HG03097 (cell line): Measurements from ENCODE around the gene TMEM37.
"Not testable (repeated sequence)": the region's sequence is repeated elsewhere in the genome, so short reads cannot be mapped to it uniquely, and the experiment has no call there.

Experiments
- ATAC-seq: cut with Tn5 transposase; IDR thresholded peaks from one replicate; pipeline ENCODE4 v1.9.1; 2021; ENCODE audit not compliant: unreplicated experiment, low FRiP score

The TMEM37 gene

GRCh38 chr2:119431155-119431975, at the start of gene TMEM37:
Gene TMEM37 (plus strand): TSS chr2:119431854. CDS start chr2:119431904, 50 bp downstream.
- ATAC-seq, result peak; percentile 64

GRCh38 chr2:119383410-119384140, 48.1 kb upstream of the TMEM37 start:
- ATAC-seq, result no peak

- ATAC-seq, result no peak
These were observed 46.7 kb upstream of the TMEM37 start for GRCh38 chr2:119384971-119385370.

GRCh38 chr2:119385466-119385865, 46.2 kb upstream of the TMEM37 start:
- ATAC-seq, result no peak

GRCh38 chr2:119387381-119388129, 44.1 kb upstream of the TMEM37 start:
- ATAC-seq, result peak; percentile 78

GRCh38 chr2:119389615-119390306, 41.9 kb upstream of the TMEM37 start:
- no peak for ATAC-seq

- no peak for ATAC-seq
These were observed 37.5 kb upstream of the TMEM37 start for GRCh38 chr2:119393971-119394748.

GRCh38 chr2:119397196-119397595, 34.5 kb upstream of the TMEM37 start:
- ATAC-seq, result no peak

GRCh38 chr2:119402106-119402505, 29.5 kb upstream of the TMEM37 start:
- no peak for ATAC-seq

GRCh38 chr2:119402645-119403560, 28.8 kb upstream of the TMEM37 start:
- ATAC-seq, result no peak

- ATAC-seq, result not testable (repeated sequence)
These were observed 28.0 kb upstream of the TMEM37 start for GRCh38 chr2:119403618-119404017.

GRCh38 chr2:119405151-119405550, 26.5 kb upstream of the TMEM37 start:
- ATAC-seq, result no peak

- no peak for ATAC-seq
These were observed 24.0 kb upstream of the TMEM37 start for GRCh38 chr2:119407430-119408220.

GRCh38 chr2:119408221-119408619, 23.4 kb upstream of the TMEM37 start:
- ATAC-seq, result no peak

GRCh38 chr2:119409506-119409905, 22.1 kb upstream of the TMEM37 start:
- ATAC-seq, result no peak

GRCh38 chr2:119414894-119415293, 16.8 kb upstream of the TMEM37 start:
- no peak for ATAC-seq

GRCh38 chr2:119415630-119416029, 16.0 kb upstream of the TMEM37 start:
- no peak for ATAC-seq
